HG02623 (cell line): ENCODE data around the gene ATAD3B.
"Not testable (repeated sequence)": the region's sequence is repeated elsewhere in the genome, so short reads cannot be mapped to it uniquely, and the experiment has no call there.

ENCODE experiments used
- ATAC-seq: cut with Tn5 transposase; IDR thresholded peaks from one replicate; pipeline ENCODE4 v1.9.1; 2021; ENCODE audit warnings: moderate library complexity; ENCODE audit not compliant: unreplicated experiment

Gene ATAD3B

DNA sequence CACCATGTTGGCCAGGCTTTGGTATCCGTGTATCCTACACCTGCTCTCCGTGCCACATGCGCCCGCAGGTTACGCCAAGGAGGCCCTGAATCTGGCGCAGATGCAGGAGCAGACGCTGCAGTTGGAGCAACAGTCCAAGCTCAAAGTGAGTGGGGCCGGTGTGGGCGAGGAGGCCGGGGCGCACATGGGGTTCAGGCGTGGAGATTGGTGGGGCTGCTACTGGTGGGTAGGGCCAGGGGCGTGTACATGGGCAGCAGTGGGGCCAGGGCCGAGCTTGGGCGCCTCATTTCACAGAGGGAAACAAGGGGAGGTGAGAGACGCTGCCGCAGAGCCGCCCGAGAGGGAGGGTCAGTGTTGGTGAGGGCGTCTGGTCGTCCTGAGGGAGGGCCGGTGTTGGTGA is 5.6 kb downstream of the ATAD3B start:
- ATAC-seq: no peak

DNA sequence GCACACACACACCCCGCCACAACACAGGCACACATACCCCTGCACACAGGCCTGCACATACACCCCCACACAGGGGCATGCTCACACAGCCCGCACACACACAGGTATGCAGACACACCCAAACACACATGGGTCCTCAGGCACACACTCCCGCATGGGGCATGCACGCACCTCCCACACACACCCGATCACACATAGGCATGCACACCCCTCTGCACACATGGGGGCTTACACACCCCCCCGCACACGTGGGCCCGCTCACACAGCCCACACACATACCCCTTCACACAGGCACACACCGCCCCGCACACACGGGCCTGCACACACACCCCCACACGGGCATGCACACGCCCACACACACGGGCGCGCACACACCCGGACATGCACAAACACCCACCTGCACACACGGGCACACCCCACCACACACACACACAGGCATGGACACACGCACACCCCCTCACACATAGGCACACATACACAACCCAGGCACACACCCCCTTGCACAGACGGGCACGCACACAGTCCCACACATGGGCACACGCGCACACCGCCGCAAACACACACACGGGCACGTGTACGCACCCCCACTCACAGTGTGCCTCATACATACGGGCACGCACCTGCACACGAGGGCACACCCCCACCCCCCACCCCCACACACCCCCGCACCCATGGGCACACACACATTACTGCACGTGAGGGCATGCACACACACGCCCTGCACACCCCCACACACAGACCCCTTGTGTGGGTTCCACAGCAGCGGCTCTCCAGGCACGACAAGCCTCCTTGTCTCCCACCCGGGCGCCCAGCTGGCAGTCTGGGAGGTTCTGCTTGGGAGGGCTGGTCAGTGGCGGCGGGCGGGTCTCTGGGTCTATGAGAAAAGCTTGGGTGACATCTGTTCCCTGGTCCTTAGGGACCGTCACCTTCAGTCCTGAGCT is 8.3 kb downstream of the ATAD3B start:
- ATAC-seq: no peak

- not testable (repeated sequence) for ATAC-seq
Measured at GRCh38 chr1:1480488-1480867, 8.9 kb downstream of the ATAD3B start.

GRCh38 chr1:1481811-1482210 is 10.2 kb downstream of the ATAD3B start:
- ATAC-seq: not testable (repeated sequence)

- no peak for ATAC-seq
Measured at GRCh38 chr1:1482856-1483255, 11.3 kb downstream of the ATAD3B start.

DNA sequence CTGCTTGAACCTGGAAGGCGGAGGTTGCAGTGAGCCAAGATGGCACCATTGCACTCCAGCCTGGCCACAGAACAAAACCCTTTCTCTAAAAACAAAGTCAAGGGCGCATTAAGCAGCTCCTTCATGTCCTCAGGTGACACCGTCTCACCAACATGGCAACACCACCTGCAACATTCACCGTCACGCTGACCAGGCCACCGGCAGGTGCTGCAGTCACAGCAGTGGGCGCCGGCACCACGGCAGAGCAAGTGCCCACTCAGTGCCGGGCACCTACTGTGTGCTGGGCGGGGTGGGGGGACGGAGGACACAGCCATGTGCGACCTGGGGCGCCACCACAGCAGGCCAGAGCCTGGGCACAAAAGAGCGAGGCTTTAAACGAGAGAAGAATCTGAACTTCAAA is 12.1 kb downstream of the ATAD3B start:
- no peak for ATAC-seq

DNA sequence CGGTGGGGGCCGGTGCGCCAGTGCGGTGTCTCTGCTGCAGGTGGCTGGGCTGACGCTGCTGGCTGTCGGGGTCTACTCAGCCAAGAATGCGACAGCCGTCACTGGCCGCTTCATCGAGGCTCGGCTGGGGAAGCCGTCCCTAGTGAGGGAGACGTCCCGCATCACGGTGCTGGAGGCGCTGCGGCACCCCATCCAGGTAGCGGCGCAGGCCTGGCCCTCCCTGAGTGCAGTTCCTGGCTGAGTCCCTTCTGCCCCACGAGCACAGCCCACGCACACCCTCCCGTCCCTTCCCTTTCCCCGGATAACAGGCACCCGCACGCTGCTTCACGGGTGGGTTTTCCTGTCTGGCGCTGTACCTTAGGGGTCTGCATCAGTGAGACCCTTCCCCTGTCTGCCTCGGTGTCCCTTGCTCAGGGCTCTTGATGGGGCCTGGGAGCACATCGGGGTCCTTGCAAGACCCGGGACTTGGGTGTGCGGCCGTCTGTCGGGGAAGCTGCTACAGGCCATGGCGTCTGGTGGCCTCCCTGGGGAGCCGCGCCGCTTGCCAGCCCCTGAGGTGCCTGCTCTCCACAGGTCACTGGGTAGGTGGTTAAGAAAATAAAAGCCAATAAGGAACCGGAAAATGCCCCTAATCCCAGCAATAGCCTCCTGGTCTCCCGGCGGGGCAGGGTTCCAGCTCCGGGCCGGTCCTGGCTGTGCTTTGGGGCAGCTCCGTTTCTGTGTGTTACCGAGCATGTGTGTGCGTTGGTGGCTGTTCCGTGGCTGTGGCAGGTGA is 13.6 kb downstream of the ATAD3B start:
- not testable (repeated sequence) for ATAC-seq

DNA sequence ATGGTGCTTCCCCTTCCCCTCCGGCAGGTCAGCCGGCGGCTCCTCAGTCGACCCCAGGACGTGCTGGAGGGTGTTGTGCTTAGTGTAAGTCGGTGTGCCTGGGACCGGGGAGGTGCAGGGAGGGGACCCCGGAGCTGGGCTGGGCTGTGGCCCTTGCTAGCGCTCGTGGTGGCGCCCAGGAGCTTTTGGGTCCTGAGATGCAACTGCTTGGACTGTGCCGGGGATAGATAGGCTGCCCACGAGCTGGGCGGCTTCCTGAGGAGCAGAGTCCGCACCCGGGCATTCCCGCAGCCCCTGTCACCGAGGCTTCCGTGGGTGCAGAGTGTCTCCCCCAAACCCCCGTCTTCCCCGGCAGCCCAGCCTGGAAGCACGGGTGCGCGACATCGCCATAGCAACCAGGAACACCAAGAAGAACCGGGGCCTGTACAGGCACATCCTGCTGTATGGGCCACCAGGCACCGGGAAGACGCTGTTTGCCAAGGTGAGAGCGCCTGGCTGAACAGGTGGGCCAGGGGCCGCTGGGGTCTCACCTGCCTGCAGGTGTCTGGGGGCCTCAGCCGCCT is 14.3 kb downstream of the ATAD3B start:
- ATAC-seq: not testable (repeated sequence)

DNA sequence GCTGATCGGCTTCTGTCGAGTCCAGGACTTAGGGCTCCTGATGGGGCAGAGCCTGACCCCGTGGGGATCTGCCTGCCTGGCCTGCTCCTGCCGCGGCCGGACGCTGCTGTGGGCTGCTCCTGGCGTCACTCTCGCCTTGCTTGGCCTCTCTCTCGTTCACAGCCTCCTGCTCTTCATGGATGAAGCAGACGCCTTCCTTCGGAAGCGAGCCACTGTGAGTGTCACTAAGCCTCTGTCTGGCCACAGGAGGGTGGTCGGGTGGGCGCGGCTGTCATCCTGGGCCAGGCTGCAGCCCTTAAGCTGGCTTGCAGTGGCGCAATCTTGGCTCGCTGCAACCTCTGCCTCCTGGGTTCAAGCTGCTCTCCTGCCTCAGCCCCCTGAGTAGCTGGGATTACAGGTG is 16.1 kb downstream of the ATAD3B start:
- ATAC-seq: no peak

DNA sequence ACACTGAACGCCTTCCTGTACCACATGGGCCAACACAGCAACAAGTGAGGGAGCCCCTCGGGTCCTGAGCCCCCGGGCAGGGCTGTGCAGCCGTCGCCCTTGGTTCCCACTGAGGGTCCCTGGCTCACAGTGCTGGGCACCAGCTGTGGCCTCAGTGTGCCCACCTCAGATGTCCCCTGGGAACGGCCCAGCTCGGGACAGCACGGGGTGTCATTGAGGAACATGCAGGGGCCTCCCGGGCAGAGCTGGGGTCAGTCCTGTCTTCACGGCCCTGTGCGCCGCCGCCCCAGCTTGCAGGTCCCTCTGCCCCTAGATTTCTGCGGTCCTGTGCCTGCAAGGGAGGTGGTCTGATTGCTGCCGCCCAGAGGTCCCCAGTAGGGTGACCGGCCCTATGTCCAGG is 17.7 kb downstream of the ATAD3B start:
- no peak for ATAC-seq

- ATAC-seq: no peak
Measured at GRCh38 chr1:1489861-1490260, 18.3 kb downstream of the ATAD3B start.

- no peak for ATAC-seq
Measured at GRCh38 chr1:1490633-1491230, 19.2 kb downstream of the ATAD3B start.

GRCh38 chr1:1491601-1492000 is 20.0 kb downstream of the ATAD3B start:
- no peak for ATAC-seq

DNA sequence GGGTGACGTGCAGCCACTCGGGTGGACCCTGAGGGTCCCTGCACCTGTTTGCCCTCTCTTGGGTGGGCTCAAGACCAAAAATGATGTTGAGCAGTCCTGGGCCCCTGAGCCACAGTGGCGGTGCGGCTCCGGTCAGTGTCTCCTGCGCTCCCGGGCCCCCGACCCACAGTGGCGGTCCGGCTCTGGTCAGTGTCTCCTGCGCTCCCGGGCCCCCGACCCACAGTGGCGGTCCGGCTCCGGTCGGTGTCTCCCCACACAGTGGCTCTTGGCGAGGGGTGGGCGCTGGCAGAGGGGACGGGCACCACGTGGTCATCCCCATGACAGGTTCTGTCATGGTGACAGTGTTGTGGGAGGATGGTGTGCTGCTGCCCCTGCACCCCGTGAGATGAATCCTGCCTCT is 22.7 kb downstream of the ATAD3B start:
- not testable (repeated sequence) for ATAC-seq

DNA sequence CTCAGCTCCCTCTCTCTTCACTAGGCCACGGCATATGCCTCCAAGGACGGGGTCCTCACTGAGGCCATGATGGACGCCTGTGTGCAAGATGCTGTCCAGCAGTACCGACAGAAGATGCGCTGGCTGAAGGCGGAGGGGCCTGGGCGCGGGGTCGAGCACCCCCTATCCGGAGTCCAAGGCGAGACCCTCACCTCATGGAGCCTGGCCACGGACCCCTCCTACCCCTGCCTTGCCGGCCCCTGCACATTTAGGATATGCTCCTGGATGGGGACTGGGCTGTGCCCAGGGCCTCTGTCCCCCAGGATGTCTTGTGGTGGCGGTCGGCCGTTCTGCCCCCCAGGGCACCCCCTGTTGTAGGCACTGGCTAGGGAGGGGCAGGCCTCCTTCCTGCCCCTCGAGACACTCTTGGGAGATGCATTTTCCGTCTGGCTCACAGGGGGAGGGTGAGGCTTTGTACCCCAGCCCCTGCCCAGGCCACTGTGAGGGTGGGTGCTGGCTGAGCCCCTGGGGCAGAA is 24.0 kb downstream of the ATAD3B start:
- not testable (repeated sequence) for ATAC-seq

- ATAC-seq: not testable (repeated sequence)
Measured at GRCh38 chr1:1504777-1505365, 33.3 kb downstream of the ATAD3B start.

DNA sequence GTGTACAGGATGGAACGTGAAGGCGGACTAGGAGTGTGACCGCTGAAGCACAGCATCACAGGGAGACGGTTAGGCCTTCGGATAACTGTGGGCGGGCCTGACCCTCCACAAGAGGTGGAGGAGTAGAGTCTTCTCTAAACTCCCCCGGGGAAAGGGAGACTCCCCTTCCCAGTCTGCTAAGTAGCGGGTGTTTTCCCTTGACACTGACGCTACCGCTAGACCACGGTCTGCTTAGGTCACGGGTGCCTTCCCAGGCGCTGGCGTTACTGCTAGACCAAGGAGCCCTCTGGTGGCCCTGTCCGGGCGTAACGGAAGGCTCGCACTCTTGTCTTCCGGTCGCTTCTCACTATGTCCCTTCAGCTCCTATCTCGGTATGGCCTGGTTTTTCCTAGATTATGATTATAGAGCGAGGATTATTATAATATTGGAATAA is 33.8 kb downstream of the ATAD3B start:
- ATAC-seq: not testable (repeated sequence)

DNA sequence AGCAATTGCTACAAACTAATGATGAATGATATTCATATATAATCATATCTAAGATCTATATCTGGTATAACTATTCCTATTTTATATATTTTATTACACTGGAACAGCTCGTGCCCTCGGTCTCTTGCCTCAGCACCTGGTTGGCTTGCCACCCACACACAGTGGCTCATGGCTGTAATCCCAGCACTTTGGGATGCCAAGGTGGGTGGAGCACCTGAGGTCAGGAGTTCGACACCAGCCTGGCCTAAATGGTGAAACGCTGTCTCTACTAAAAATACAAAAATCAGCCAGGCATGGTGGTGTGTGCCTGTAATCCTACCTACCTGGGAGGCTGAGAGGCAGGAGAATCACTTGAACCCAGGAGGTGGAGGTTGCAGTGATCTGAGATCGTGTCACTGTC is 34.2 kb downstream of the ATAD3B start:
- not testable (repeated sequence) for ATAC-seq

DNA sequence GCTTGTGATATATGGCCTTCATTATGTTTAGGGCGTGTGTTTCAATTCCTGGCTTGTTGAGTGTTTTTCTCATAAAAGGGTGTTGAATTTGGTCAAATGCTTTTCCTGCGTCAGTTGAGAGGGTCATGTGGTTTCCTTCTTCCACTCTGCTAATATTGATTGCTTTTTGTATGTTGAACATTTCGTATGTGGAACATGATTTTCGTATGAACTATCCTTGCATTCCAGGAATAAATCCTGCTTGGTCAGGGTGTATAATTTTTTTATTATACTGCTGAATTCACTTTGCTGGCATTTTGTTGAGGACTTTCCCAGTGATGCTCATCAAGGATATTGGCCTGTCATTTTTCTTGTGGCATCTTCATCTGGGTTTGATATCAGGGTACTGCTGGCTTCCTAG is 35.7 kb downstream of the ATAD3B start:
- ATAC-seq: no peak

DNA sequence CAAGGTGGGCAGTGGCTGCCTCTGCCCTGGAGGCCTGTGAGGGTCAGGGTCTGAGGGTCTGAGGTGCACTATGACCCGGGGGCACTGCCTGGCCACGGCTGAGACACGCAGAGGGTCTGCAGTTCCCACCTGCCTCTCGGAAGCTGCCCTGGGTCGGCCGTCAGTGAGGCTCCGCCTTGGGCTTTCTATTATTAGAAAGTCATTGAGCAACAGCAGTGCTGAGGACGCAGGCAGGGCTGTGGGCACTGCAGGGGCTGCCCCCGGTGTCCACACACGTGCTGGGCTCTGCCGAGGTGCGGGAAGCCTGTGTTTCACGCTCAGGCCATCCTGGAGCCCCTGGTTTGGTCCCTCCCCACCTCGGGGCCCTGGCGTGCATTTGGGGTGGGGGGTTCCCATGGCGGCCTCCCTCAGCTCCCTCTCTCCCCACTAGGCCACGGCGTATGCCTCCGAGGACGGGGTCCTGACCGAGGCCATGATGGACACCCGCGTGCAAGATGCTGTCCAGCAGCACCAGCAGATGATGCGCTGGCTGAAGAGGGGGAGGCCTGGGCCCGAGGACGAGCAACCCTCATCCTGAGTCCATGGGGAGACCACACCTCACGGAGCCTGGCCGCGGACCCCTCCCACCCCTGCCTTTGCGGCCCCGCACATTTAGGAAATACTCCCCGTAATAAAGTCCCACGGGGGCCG is 37.4 kb downstream of the ATAD3B start:
- not testable (repeated sequence) for ATAC-seq
